Astrocyte of the cerebellum (primary cell): Measurements from ENCODE around the gene MRM1.

Experiments used
- DNase-seq: peaks from one replicate; pipeline ENCODE4 v3.0.0-alpha.2; 2011; ENCODE audit warnings: low read depth
- H3K4me3 ChIP-seq: 2 replicates; pipeline ENCODE4 v1.5.1; 2011; ENCODE audit warnings: mild to moderate bottlenecking, low read depth, low read length, moderate library complexity
- CTCF ChIP-seq: IDR thresholded peaks from 2 replicates; pipeline ENCODE4 v1.5.1; 2012; ENCODE audit warnings: low read length, low read depth, moderate library complexity, mild to moderate bottlenecking; ENCODE audit errors: missing control alignments
- in situ Hi-C: cut with HindIII; loops from 2 replicates; pipeline ENCODE4 v1.10.0; 2017; ENCODE audit warnings: low sequenced_read_pairs

Gene MRM1

GRCh38 chr17:36609498-36609862 is 8.1 kb downstream of the MRM1 start:
- H3K4me3 ChIP-seq: no peak overlapping the region
- no peak for TF ChIP-seq CTCF
- in situ Hi-C loops: no loop called here
- DNase-seq: no peak

- no peak for DNase-seq
- in situ Hi-C loops: no loop called here
- H3K4me3 ChIP-seq: no peak overlapping the region
- no peak for TF ChIP-seq CTCF
These were observed 9.1 kb downstream of the MRM1 start for GRCh38 chr17:36610474-36610873.

GRCh38 chr17:36611345-36612072 is 10.1 kb downstream of the MRM1 start:
- no peak for DNase-seq
- in situ Hi-C loops: no loop called here
- no peak for TF ChIP-seq CTCF
- H3K4me3 ChIP-seq: no peak overlapping the region

- in situ Hi-C loops: no loop called here
- no peak overlapping the region for H3K4me3 ChIP-seq
- TF ChIP-seq CTCF: no peak
- DNase-seq: no peak
These were observed 10.9 kb downstream of the MRM1 start for GRCh38 chr17:36612323-36612722.

GRCh38 chr17:36613155-36613554 is 11.8 kb downstream of the MRM1 start:
- no peak for DNase-seq
- in situ Hi-C loops: no loop called here
- H3K4me3 ChIP-seq: no peak overlapping the region
- no peak for TF ChIP-seq CTCF

GRCh38 chr17:36614081-36614480 is 12.7 kb downstream of the MRM1 start:
- in situ Hi-C loops: no loop called here

More at GRCh38 chr17:36614081-36614480, 12.7 kb downstream of the MRM1 start:
- TF ChIP-seq CTCF: no peak
- no peak overlapping the region for H3K4me3 ChIP-seq
- no peak for DNase-seq
